Body of pancreas (tissue), 4 donors: ENCODE results near the gene C19orf85. TPM values are rescaled to one million over a fixed set of nuclear protein-coding genes. Genes with fewer than 3 reads are reported as not detected.

Source experiments
- ATAC-seq: fragments of 150-250 bp; one replicate; pipeline ENCODE4 v1.9.1; 2016
- DNase-seq, 4 donors: peaks; one replicate each; pipeline ENCODE4 v3.0.0-alpha.2; 2019
- H3K27ac ChIP-seq, 4 donors: fragments of 200-600 bp; sonication (generic); 1 replicate in 3 of 4; 2 replicates in 1 of 4; pipeline versions ENCODE4 v1.5.1 to v1.6.1; 2016 to 2019; ENCODE audit warnings: mild to moderate bottlenecking in 1 of 4, mixed read lengths in 1 of 4, moderate library complexity in 1 of 4
- H3K27me3 ChIP-seq, 2 donors: fragments of 200-600 bp; sonication (generic); one replicate each; pipeline ENCODE4 v1.6.0; 2016; ENCODE audit warnings: mild to moderate bottlenecking in 1 of 2
- H3K36me3 ChIP-seq, 2 donors: fragments of 200-600 bp; sonication (generic); replicated peaks in 1 of 2; 2 replicates each; pipeline ENCODE4 v1.5.1; 2016; ENCODE audit warnings: low read depth in 2 of 2; ENCODE audit not compliant: insufficient read depth in 1 of 2
- H3K4me1 ChIP-seq: fragments of 200-600 bp; sonication (generic); one replicate; pipeline ENCODE4 v1.6.0; 2016
- H3K4me3 ChIP-seq, 2 donors: fragments of 200-600 bp; sonication (generic); 1 replicate in 1 of 2; 2 replicates in 1 of 2; pipeline ENCODE4 v1.5.1; 2016 to 2019
- H3K9me3 ChIP-seq, 3 donors: fragments of 200-600 bp; sonication (generic); 1 replicate in 2 of 3; 2 replicates in 1 of 3; pipeline ENCODE4 v1.5.1; 2016
- POLR2A ChIP-seq, 3 donors: fragments of 450-650 bp; IDR thresholded peaks; one replicate each; pipeline ENCODE4 v1.6.1; 2016; ENCODE audit warnings: antibody characterized with exemption in 3 of 3, mild to moderate bottlenecking in 2 of 3
- WGBS, 2 donors: methylation state at CpG; one replicate each; pipeline ENCODE4 v1.1.5; 2017; 5-methylcytosine and 5-hydroxymethylcytosine counted together
- intact Hi-C: fragments of 100-400 bp; cut with DNase I; formaldehyde crosslinking; loops from one replicate; pipeline ENCODE4 v1.15.1; 2023
- total RNA-seq, 2 donors: library from RNA; depleted of rRNA; stranded (reverse); fragments of >200 nt; gene quantifications; one replicate each; pipeline ENCODE4 v1.1.0, GENCODE V29; 2016
- TF ChIP-seq, protein P1 (sequence below), 7 experiments: fragments of 450-650 bp in 4 of 7; fragments of 200-600 bp in 3 of 7; sonication (generic) in 3 of 7; IDR thresholded peaks; one replicate each; pipeline ENCODE4 v1.5.1; 2016 to 2019; ENCODE audit warnings: antibody characterized with exemption in 7 of 7

C19orf85 gene
- total RNA-seq, 2 donors from 2014 or later: not detected

DNA sequence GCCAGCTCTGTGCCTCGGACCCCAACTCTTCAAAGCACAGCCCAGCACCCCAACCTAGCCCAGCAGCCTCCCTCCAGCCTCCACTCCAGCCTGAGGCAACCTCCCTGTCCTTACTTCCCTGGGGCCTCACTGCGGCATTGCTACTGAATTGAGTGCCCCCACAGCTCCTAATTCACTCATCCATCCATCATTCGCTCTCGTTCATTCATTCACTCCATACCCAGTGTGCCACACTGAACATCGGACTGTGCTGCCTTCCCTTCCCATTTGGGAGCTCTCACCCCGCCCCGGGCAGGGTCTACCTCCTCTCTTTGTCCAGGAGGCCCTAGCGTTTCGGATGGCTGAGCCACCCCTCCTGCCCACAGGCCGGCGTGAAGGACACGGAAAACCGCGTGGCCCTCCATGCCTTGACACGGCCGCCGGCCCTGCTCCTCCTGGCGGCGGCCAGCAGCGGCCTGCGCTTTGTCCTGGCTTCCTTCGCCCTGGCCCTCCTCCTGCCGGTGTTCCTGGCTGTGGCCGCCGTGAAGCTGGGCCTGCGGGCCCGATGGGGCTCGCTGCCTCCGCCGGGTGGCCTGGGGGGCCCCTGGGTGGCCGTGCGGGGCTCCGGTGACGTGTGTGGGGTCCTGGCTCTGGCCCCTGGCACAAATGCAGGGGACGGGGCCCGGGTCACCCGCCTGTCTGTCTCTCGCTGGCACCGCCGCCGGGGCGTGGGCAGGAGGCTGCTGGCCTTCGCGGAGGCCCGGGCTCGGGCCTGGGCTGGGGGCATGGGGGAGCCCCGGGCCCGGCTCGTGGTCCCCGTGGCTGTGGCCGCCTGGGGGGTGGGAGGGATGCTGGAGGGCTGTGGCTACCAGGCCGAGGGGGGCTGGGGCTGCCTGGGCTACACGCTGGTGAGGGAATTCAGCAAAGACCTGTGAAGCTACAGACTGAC, 21.8 kb upstream of the C19orf85 start:
- WGBS, 2 donors: 67 to 76% methylated on average over 17 to 45 of the region's 53 CpGs
- ATAC-seq (no peak), DNase-seq (no peak)
- Histone ChIP-seq H3K27ac (peak overlapping the region in 1 of 4 donors; percentile 64), H3K27me3 (no peaks in the 10 kb centered on the region), H3K4me1 (peaks cover 39% of the 10 kb centered on the region), H3K4me3 (no peak overlapping the region), H3K36me3 (no peaks in the 10 kb centered on the region), H3K9me3 (no peaks in the 10 kb centered on the region)
- intact Hi-C loops: no loop called here
- TF ChIP-seq POLR2A (IDR thresholded peaks at IDR 0.05): no peak
- TF ChIP-seq, protein P1, sequence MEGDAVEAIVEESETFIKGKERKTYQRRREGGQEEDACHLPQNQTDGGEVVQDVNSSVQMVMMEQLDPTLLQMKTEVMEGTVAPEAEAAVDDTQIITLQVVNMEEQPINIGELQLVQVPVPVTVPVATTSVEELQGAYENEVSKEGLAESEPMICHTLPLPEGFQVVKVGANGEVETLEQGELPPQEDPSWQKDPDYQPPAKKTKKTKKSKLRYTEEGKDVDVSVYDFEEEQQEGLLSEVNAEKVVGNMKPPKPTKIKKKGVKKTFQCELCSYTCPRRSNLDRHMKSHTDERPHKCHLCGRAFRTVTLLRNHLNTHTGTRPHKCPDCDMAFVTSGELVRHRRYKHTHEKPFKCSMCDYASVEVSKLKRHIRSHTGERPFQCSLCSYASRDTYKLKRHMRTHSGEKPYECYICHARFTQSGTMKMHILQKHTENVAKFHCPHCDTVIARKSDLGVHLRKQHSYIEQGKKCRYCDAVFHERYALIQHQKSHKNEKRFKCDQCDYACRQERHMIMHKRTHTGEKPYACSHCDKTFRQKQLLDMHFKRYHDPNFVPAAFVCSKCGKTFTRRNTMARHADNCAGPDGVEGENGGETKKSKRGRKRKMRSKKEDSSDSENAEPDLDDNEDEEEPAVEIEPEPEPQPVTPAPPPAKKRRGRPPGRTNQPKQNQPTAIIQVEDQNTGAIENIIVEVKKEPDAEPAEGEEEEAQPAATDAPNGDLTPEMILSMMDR (IDR thresholded peaks at IDR 0.05): no peak

DNA sequence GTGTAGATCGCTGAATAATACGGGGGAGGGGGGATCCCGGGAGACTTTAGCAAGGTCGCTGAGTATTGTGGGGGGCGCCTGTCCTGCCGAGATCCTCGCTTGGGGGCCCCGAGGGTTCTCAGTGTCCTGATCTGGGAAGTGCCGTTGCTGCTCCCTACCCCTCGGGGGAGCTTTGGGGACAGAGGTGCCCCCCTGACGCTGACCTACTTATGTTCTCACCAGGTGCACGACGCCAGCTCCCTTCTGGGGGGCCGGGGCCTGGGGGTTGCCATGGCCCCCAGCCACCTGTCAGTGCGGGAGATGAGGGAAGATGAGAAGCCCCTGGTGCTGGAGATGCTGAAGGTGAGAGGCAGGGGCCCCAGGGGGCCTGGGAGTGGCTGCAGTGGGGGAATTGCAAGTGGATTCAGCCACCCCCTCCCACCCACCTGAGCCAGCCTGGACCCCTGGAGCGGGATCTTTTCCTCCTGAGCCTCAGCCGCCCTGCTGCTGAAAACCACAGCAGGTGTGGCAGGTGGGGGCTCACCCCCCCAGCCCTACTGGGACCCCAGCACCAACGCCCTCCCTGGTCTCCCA, 21.0 kb upstream of the C19orf85 start:
- Histone ChIP-seq H3K36me3 (no peaks in the 10 kb centered on the region), H3K4me1 (peaks cover 46% of the 10 kb centered on the region), H3K27ac (peak overlapping the region; percentile 32 to 69 (median 58)), H3K9me3 (no peaks in the 10 kb centered on the region), H3K4me3 (peak overlapping the region; percentile 5 to 26), H3K27me3 (no peaks in the 10 kb centered on the region)
- no peak for DNase-seq
- WGBS, 2 donors: 24 to 26% methylated on average over 6 to 14 of the region's 18 CpGs
- intact Hi-C loops: no loop called here
- TF ChIP-seq, protein P1 (IDR thresholded peaks at IDR 0.05): no peak
- no peak for TF ChIP-seq POLR2A (IDR thresholded peaks at IDR 0.05)
- ATAC-seq: no peak

DNA sequence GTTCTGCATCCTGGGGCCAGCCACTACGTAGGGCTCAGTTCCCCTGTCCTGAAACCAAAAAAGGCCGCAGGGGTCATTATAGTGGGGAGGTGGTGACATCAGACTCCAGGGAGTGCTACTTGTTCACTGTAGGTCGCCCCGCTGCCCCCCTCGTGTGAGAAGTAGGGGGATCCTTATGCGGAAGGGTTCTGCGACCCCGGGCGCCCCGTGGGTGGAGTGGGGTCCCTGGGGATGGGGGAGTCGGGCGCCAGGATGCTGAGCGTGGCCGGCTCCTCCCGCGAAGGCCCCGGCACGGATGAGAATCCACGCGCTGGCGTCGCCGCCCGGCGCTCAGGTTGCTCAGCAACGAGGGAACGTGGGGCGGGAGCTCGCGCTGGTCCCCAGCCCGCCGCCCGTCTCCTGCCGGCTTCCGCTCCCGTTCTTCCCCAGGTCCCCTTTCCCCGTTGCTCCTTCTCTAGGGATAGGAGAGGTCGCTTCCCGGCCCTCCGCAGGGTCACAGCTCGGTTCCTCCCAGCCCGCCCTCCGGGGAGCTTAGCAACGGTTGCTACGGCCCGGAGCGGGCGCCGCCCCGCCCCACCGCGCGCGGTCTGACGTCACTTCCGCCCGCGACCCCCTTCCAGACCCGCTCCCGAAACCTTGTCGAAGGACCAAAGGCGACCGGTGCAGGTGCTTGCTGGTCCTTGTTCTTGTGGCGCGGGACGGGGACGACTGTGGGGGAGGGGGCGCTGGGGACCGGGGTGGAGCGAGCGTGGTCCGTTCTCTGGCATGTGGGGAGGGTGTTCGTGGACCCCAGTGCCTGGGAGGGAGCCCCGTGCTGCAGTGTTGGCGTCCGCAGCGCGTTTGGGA, 20.3 kb upstream of the C19orf85 start, which contains the start of gene NAT14:
TSS of gene NAT14 (plus strand) at position 596 of the 846 bp plus-strand sequence. CDS start 521 bp downstream, outside the sequence.
- ATAC-seq (peak; percentile 54), DNase-seq (peak; percentile 45 to 61 (median 56))
- Histone ChIP-seq H3K4me3 (peak within 1 kb of the TSS; percentile 5 to 26), H3K27me3 (no peaks in the 10 kb centered on the region), H3K27ac (peak within 1 kb of the TSS; percentile 32 to 69 (median 58)), H3K9me3 (no peaks in the 10 kb centered on the region), H3K4me1 (peaks cover 52% of the 10 kb centered on the region), H3K36me3 (no peaks in the 10 kb centered on the region)
- intact Hi-C loops: no loop called here
- WGBS, 2 donors: 1 to 5% methylated on average over 26 to 67 of the region's 78 CpGs
- peak in 2 of 3 donors; percentile 18 to 32 for TF ChIP-seq POLR2A (IDR thresholded peaks at IDR 0.05)
- TF ChIP-seq, protein P1 (IDR thresholded peaks at IDR 0.05): no peak

DNA sequence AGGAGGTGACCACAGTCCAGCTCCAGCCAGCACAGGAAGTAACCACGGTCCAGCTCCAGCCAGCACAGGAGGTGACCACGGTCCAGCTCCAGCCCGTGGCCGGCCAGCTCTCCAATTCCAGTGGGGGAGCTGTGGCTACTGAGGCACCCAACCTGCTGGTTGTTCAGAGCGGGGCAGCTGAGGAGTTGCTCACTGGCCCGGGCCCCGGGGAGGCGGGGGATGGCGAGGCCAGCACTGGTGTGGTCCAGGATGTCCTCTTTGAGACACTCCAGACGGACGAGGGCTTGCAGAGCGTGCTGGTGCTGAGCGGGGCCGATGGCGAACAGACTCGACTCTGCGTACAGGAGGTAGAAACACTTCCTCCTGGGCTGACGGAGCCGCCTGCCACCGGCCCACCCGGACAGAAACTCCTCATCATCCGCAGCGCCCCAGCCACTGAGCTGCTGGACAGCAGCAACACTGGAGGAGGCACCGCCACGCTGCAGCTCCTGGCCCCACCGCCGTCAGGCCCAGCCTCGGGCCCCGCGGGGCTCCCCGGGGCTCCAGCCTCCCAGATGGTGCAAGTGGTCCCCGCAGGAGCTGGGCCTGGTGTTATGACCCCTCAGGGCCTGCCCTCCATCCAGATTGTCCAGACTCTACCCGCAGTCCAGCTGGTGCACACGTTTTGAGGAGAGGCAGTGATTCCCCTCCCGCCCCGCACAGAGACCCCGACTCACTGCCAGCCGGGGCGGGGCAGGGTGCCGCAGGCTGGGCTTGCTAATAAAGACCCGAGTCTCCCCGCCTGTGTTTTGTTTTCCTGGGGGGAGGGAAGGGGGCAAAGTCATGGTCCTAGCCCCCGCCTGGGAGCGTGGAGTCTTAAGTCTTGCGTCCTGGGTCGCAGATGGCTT, 19.4 kb upstream of the C19orf85 start:
- H3K4me1 ChIP-seq: peaks cover 61% of the 10 kb centered on the region
- WGBS, 2 donors: 73 to 80% methylated on average over 19 to 43 of the region's 46 CpGs
- no peak for DNase-seq
- H3K36me3 ChIP-seq: no peaks in the 10 kb centered on the region
- intact Hi-C loops: no loop called here
- no peaks in the 10 kb centered on the region for H3K9me3 ChIP-seq
- no peak overlapping the region for H3K27ac ChIP-seq
- H3K27me3 ChIP-seq: no peaks in the 10 kb centered on the region
- ATAC-seq: no peak
- TF ChIP-seq POLR2A (IDR thresholded peaks at IDR 0.05): no peak
- TF ChIP-seq, protein P1 (IDR thresholded peaks at IDR 0.05): no peak
- no peak overlapping the region for H3K4me3 ChIP-seq
